HL-60 (cell line): ENCODE measurements around the gene CERS1.

ENCODE experiments used
- DNase-seq, 2 experiments: peaks; one replicate each; pipeline ENCODE4 v3.0.0-alpha.2; 2010 to 2020; ENCODE audit warnings: low read depth in 1 of 2, low spot score in 1 of 2
- H3K27ac ChIP-seq: fragments of 250-450 bp; sonication (Bioruptor Pico); replicated peaks from 2 replicates; pipeline ENCODE4 v1.5.1; 2020; ENCODE audit warnings: mild to moderate bottlenecking, moderate library complexity
- H3K27me3 ChIP-seq: fragments of 250-450 bp; sonication (Bioruptor Pico); 2 replicates; pipeline ENCODE4 v1.5.1; 2021; ENCODE audit warnings: mild to moderate bottlenecking, moderate library complexity; ENCODE audit not compliant: insufficient read depth, poor library complexity, severe bottlenecking
- H3K4me3 ChIP-seq: replicated peaks from 2 replicates; pipeline ENCODE4 v1.5.1; 2011; ENCODE audit warnings: mild to moderate bottlenecking, control low read depth, low read length; ENCODE audit not compliant: insufficient read depth
- CTCF ChIP-seq: IDR thresholded peaks from one replicate; pipeline ENCODE4 v1.5.1; 2011; ENCODE audit warnings: low read length, control low read depth, inconsistent platforms; ENCODE audit not compliant: insufficient read depth
- GABPA ChIP-seq: IDR thresholded peaks from 2 replicates; pipeline ENCODE4 v1.6.1; 2012; ENCODE audit warnings: low read depth
- POLR2AphosphoS5 ChIP-seq: IDR thresholded peaks from 2 replicates; pipeline ENCODE4 v1.6.1; 2012; ENCODE audit warnings: low read depth
- REST ChIP-seq: IDR thresholded peaks from 2 replicates; pipeline ENCODE4 v1.6.1; 2012; ENCODE audit warnings: low read depth; ENCODE audit not compliant: insufficient replicate concordance
- SPI1 ChIP-seq: IDR thresholded peaks from 2 replicates; pipeline ENCODE4 v1.6.1; 2012; ENCODE audit warnings: low read depth, mild to moderate bottlenecking, borderline replicate concordance

CERS1 gene

GRCh38 chr19:18922228-18922985 lies 26.4 kb upstream of the CERS1 start:
- DNase-seq: no peak
- Histone ChIP-seq H3K27ac (no peak overlapping the region), H3K4me3 (no peak overlapping the region), H3K27me3 (no peaks in the 10 kb centered on the region)
- TF ChIP-seq CTCF (no peak), GABPA (no peak), POLR2AphosphoS5 (no peak), REST (no peak), SPI1 (no peak)

GRCh38 chr19:18921593-18921992 lies 25.6 kb upstream of the CERS1 start:
- Histone ChIP-seq H3K27me3 (no peaks in the 10 kb centered on the region), H3K27ac (no peak overlapping the region)
- TF ChIP-seq GABPA: no peak

GRCh38 chr19:18920400-18920799 lies 24.4 kb upstream of the CERS1 start:
- DNase-seq: no peak
- H3K27ac ChIP-seq: peak overlapping the region; percentile 77
- no peak for TF ChIP-seq REST
- no peak for TF ChIP-seq SPI1
- TF ChIP-seq GABPA: no peak
- no peak for TF ChIP-seq CTCF
- no peak for TF ChIP-seq POLR2AphosphoS5

More at GRCh38 chr19:18921593-18921992, 25.6 kb upstream of the CERS1 start:
- H3K4me3 ChIP-seq: no peak overlapping the region
- DNase-seq: no peak

GRCh38 chr19:18919900-18920214 lies 23.9 kb upstream of the CERS1 start:
- TF ChIP-seq CTCF: no peak
- TF ChIP-seq POLR2AphosphoS5: no peak
- TF ChIP-seq SPI1: no peak
- no peak for TF ChIP-seq REST
- no peak for TF ChIP-seq GABPA
- DNase-seq: no peak
- Histone ChIP-seq H3K27ac (peak overlapping the region; percentile 77), H3K4me3 (peak overlapping the region; percentile 94), H3K27me3 (no peaks in the 10 kb centered on the region)

More at GRCh38 chr19:18920400-18920799, 24.4 kb upstream of the CERS1 start:
- peak overlapping the region; percentile 94 for H3K4me3 ChIP-seq
- H3K27me3 ChIP-seq: no peaks in the 10 kb centered on the region
